HG03095 (cell line): ENCODE data around the gene MACROD2.
"Not testable (repeated sequence)": the region's sequence is repeated elsewhere in the genome, so short reads cannot be mapped to it uniquely, and the experiment has no call there.

Experiments
- ATAC-seq: cut with Tn5 transposase; IDR thresholded peaks from one replicate; pipeline ENCODE4 v1.9.1; 2021; ENCODE audit warnings: moderate library complexity; ENCODE audit not compliant: unreplicated experiment

Gene MACROD2

GRCh38 chr20:15795305-15796019 is 1800.1 kb downstream of the MACROD2 start:
- ATAC-seq: no peak

DNA sequence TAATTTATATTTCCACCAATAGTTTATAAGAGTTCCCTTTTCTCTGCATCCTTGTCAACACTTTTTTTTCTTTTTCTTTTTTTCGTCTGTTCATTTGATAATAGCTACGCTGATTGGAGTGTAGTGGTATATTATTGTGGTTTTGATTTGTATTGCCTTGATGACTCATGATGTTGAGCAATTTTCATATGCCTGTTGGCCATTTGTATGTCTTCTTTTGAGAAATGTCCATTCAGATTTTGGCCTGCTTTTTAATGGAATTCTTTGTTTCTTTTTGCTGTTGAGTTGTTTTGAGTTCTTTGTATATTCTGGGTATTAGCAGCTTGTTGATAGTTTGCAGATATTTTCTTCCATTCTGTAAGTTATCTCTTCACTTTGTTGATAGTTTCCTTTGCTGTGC is 1804.6 kb downstream of the MACROD2 start:
- ATAC-seq: no peak

DNA sequence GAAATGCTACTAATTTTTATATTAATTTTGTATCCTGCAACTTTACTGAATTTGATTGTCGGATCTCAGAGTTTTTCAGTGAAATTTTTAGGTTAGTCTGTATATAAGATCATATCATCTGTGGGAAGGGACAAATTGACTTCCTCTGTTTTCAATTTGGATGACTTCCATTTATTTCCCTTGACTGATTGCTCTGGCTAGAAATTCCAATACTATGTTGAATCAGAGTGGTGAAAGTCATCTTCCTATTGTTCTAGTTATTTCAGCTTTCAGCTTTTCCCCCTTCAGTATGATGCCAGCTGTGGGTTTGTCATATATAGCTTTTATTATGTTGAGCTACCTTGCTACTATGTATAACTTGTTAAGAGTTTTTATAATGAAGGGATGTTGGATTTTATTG is 1806.7 kb downstream of the MACROD2 start:
- ATAC-seq: no peak

DNA sequence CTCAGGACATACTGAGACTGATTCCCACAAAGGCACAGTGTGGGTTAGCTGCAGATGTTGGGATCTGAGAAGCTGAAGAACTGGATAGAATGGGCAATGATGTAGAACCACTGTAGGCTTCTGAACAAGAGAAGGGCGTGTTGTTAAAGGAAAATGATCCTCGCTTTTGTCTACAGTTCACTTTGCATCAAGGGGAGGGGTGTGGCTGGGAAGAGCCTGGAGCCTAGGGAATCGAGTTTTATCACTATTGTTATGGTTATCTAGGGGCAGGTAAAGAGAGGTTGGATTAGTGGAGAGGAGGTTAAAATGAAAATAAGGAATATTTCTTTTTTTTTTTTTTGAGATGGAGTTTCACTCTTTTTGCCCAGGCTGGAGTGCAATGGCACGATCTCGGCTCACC is 1809.8 kb downstream of the MACROD2 start:
- no peak for ATAC-seq

DNA sequence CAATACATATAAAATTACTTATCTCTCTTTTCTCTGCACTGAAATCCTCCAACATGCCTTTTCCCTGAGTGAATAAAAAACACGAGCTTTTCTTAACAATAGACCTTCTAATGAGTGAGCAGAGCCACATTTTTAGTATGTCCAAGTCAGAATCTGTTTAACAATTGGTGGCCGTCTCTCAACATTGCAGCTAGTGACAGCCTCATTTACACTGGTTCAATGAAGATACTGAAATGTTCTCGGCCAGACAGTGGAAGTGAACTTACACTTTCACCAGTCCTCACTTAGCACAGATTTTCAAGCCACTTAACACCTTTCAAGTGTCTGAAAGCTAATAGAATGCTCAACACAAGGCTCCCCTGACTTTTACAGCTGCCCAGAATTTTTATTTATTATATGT is 1810.8 kb downstream of the MACROD2 start:
- no peak for ATAC-seq

- no peak for ATAC-seq
Observed at GRCh38 chr20:15807271-15807670, 1812.0 kb downstream of the MACROD2 start.

GRCh38 chr20:15807771-15808170 is 1812.5 kb downstream of the MACROD2 start:
- not testable (repeated sequence) for ATAC-seq

DNA sequence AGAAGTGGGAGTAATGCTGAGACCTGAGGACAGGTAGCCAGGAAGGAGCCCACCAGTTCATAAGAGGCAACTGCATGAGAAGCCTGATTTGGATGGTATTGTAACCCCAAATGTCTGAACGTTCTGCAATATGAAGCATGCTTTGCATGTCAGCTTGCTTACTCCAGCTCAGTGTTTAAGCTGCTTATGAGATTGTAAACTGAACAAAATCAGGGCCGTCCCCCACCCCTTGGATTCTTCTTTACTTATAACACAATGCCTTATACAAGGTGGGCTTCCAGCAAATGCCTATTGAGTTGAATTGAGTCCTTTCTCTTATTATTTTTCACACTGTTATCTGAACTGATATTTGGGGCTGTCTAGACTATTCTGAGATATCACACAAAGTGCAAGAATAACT is 1816.6 kb downstream of the MACROD2 start:
- no peak for ATAC-seq

- ATAC-seq: no peak
Observed at GRCh38 chr20:15812696-15813095, 1817.4 kb downstream of the MACROD2 start.

DNA sequence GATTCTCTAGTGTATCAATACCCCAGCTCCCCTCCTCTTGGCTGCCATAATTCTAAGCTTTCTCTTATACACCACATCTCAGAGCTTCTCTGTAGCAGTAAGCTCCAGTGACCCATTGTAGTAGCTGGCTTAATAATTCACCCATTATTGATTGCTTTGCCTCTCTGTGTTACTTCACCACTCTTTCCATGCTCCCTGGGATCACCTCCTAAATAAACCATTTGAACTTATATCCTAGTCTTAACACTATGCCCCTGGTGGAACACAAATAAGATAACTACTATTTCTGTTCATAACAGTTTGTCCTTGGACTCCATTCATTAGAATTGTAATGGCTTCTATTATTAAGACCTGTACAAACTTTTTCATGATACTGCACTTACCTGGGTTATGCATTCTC is 1819.0 kb downstream of the MACROD2 start:
- ATAC-seq: no peak

- no peak for ATAC-seq
Observed at GRCh38 chr20:15814911-15815310, 1819.6 kb downstream of the MACROD2 start.

DNA sequence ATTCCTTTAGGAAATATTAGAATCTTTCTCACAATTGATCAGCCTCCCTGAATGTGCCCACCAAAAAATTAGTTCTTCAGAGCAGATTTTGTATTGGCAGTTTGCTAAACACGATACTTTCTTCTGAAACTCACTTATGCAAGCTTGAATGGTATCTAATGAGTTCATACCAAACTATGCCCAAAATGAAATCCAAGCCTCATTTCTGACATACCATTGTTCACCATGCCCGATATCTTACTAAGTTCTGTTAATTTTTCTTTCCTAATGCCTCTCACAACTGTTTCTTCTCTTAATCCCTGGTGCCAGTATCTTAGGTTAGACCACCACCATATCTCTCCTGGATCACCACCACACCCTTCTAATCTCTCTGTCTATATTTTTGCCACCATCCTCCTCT is 1822.0 kb downstream of the MACROD2 start:
- ATAC-seq: no peak

- no peak for ATAC-seq
Observed at GRCh38 chr20:15818651-15819071, 1823.3 kb downstream of the MACROD2 start.

GRCh38 chr20:15823718-15824117 is 1828.4 kb downstream of the MACROD2 start:
- no peak for ATAC-seq

DNA sequence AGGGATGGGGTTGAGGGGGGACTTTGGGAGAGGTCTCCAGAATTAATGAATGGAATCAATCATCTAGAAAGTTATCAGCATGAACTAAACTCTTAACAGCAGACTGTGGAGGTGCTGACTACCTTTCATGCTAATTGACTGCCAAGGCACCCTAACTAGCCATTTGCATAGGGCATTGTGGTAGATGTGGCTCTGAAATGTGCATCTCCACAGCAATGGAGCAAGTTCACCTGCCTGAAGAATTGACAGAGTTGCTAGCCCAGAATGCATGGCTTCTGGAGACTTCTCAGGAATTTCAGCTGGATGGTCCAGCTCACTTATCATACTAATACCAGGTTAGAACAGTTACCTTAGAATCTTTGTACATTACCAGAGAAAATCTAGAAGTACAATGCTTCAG is 1832.3 kb downstream of the MACROD2 start:
- ATAC-seq: no peak

DNA sequence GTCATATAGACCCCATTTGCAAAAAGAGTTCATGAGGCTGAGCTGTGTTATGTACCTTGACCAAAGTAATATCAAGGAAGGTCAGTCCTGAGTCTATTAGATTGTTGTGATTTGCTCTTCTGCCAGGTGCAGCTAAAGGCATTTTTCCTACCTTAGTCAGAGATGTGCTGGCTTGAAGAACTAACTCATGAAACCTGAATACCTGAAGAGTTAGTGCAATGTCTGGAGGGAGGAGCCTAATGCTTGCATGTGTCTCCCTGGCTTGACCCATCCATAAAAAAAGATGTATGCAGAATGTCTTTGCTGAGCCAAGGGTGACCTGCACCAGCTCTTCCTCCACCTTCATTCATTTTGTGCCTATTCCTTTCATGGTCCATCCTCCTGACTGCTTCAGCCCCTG is 1835.9 kb downstream of the MACROD2 start:
- no peak for ATAC-seq

GRCh38 chr20:15832512-15832911 is 1837.2 kb downstream of the MACROD2 start:
- no peak for ATAC-seq

DNA sequence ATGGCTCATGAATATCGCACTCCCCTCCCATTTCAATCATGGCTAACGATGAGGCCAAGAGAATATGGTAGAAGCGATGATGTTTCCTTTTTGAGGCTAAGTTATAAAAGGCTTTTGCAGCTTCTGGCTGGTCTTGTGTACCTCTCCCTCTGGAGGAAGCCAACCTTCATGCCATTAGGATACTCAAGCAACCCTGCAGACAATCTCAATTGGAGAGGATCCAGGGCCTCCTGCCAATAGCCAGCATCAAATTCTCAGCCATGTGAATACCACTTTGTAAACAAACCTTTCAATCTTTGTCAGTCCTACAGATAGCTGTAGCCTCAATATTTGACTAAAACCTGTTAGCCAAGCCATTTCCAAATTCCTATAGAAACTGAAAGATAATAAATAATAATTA is 1839.5 kb downstream of the MACROD2 start:
- ATAC-seq: no peak

GRCh38 chr20:15835811-15836210 is 1840.5 kb downstream of the MACROD2 start:
- ATAC-seq: no peak

DNA sequence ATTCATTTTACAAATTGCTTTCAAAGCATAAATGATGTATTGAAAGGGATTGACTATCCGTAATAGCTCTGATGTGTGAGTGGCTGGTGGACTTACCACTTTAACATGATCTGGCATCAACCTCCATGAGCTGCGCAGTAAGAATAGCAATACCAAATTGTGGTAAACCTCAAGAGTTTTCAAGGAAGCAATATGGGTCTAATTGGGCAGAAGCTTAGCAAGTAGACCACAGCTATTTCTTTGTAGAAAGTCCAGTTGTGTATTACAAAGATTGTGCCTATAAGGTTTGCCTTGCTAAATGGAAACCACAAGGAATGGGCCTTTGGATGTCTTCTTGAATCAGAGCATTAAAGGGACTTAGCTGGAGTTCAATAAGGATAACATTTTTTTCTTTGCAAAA is 1841.3 kb downstream of the MACROD2 start:
- ATAC-seq: no peak

GRCh38 chr20:15837563-15837962 is 1842.2 kb downstream of the MACROD2 start:
- ATAC-seq: no peak

DNA sequence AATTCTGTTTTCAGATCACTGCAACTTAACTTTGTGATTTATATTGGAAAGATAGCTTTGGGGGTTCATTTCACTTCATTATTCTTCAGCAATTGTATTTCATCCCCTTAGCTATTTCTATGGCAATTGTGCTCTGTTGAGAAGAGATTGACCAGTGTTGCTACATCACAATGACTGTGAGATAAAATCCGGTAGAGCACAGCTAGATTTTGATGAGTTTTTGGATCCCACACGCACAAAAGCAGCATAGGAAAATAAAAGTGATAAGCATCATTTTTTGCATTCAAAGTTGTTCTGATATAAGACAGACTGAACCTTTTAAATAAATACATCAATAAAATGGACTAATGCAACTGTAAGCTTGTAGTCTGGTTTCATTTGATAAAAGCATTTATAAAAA is 1843.2 kb downstream of the MACROD2 start:
- ATAC-seq: no peak

DNA sequence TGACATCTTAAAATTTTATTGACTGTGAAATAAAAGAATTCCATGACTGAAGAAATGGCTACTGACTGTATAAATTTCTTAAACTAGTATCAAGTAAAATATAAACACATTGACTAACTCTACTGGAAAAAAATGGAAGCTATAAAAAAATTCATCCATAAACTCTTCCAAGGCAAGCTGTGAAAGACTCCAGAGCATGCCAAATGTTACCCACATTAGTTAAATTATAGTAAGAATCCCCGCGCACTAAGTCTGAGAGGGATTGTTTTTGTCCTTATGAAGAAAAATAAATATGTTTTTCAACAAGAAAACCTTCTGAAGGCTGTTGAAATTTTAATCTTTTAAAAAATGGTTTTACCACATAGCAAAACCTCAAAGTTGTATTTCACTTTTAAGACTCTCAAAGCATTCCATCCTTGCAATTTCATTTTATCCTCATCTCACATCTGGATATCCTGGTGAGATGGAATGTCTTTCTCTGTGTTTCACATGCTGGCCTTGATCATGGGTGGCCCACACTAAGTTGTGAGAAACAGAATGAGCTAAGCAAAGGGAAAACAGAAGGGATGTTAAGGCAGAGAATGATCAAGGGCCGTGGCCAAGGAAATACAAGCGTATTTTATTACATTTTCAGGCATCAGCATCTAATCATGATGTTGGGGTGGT is 1845.5 kb downstream of the MACROD2 start:
- ATAC-seq: no peak
